Ammon's horn (tissue), 1 donor: ENCODE measurements around the gene B4GALNT3.

Experiments
- DNase-seq: peaks from one replicate; pipeline ENCODE4 v3.0.0-alpha.2; 2016; ENCODE audit warnings: low spot score

Gene B4GALNT3

GRCh38 chr12:559208-559905 lies 99.6 kb downstream of the B4GALNT3 start:
- no peak for DNase-seq

- DNase-seq: peak; percentile 57
Observed at GRCh38 chr12:559906-560455, 100.2 kb downstream of the B4GALNT3 start.

GRCh38 chr12:560691-561390 lies 101.1 kb downstream of the B4GALNT3 start:
- no peak for DNase-seq

- no peak for DNase-seq
Observed at GRCh38 chr12:561391-561705, 101.6 kb downstream of the B4GALNT3 start.

- DNase-seq: peak; percentile 78
Observed at GRCh38 chr12:561908-562593, 102.3 kb downstream of the B4GALNT3 start.

- DNase-seq: no peak
Observed at GRCh38 chr12:562634-563033, 102.9 kb downstream of the B4GALNT3 start.

GRCh38 chr12:563250-563781 lies 103.6 kb downstream of the B4GALNT3 start:
- DNase-seq: no peak

- DNase-seq: no peak
Observed at GRCh38 chr12:563787-564298, 104.1 kb downstream of the B4GALNT3 start.

- DNase-seq: no peak
Observed at GRCh38 chr12:565161-565560, 105.4 kb downstream of the B4GALNT3 start.

- no peak for DNase-seq
Observed at GRCh38 chr12:565589-566105, 105.9 kb downstream of the B4GALNT3 start.

- no peak for DNase-seq
Observed at GRCh38 chr12:568486-568885, 108.7 kb downstream of the B4GALNT3 start.

- DNase-seq: no peak
Observed at GRCh38 chr12:569091-569676, 109.4 kb downstream of the B4GALNT3 start.

- peak; percentile 89 for DNase-seq
Observed at GRCh38 chr12:569803-570434, 110.2 kb downstream of the B4GALNT3 start.

GRCh38 chr12:570435-570920 lies 110.7 kb downstream of the B4GALNT3 start:
- DNase-seq: no peak

GRCh38 chr12:570921-571794 lies 111.4 kb downstream of the B4GALNT3 start:
- DNase-seq: peak; percentile 55

- no peak for DNase-seq
Observed at GRCh38 chr12:571795-572531, 112.2 kb downstream of the B4GALNT3 start.

GRCh38 chr12:572532-572899 lies 112.8 kb downstream of the B4GALNT3 start:
- DNase-seq: no peak

- no peak for DNase-seq
Observed at GRCh38 chr12:573232-573631, 113.5 kb downstream of the B4GALNT3 start.

- no peak for DNase-seq
Observed at GRCh38 chr12:574475-575128, 114.9 kb downstream of the B4GALNT3 start.
